ENCODE results near the gene CEP20. TPM values are rescaled to one million over a fixed set of nuclear protein-coding genes. Genes with fewer than 3 reads are reported as not detected.
"Not testable (repeated sequence)": the region's sequence is repeated elsewhere in the genome, so short reads cannot be mapped to it uniquely, and the experiment has no call there.

Gene CEP20
- total RNA-seq, 1 experiment from 2014 or later: 36.9 TPM

- H3K79me2 ChIP-seq (ENCODE audit: insufficient read depth, low read length): no peaks in the 10 kb centered on the region
These were observed 30.9 kb upstream of the CEP20 start for GRCh38 chr16:15919331-15919730.

GRCh38 chr16:15918314-15918713 lies 29.9 kb upstream of the CEP20 start:
- H2BK20ac ChIP-seq (ENCODE audit: low read depth, low read length, poor library complexity, severe bottlenecking); DNase-seq; H3K27me3 ChIP-seq (ENCODE audit: insufficient read depth, low read length); H3K4ac ChIP-seq (ENCODE audit: low read depth, low read length); H4K8ac ChIP-seq (replicated peaks; ENCODE audit: insufficient read length, low read depth, low read length); H3K23me2 ChIP-seq (ENCODE audit: insufficient read length, low read depth, low read length, poor library complexity, severe bottlenecking); H3T11ph ChIP-seq (ENCODE audit: low read length); H3K4me1 Mint-ChIP-seq; H3K23ac ChIP-seq (ENCODE audit: insufficient read length, low read depth, low read length); H3K56ac ChIP-seq (ENCODE audit: insufficient read length, low read depth, low read length); H4K20me1 ChIP-seq (ENCODE audit: control insufficient read depth, insufficient read depth, insufficient read length); H2AK5ac ChIP-seq (ENCODE audit: insufficient read length, low read length); H3K4me3 Mint-ChIP-seq; H3K79me2 ChIP-seq (ENCODE audit: insufficient read depth, low read length); H4K91ac ChIP-seq (ENCODE audit: insufficient read length, low read depth, low read length); H3K27ac ChIP-seq (ENCODE audit: insufficient read length, low read depth, low read length); H3K36me3 Mint-ChIP-seq (ENCODE audit: insufficient read depth in 1 of 3, low read depth in 3 of 3); H3K9me3 Mint-ChIP-seq; H3K79me1 ChIP-seq (ENCODE audit: insufficient read depth, low read depth, low read length, poor library complexity, severe bottlenecking); H3K4me1 ChIP-seq (ENCODE audit: insufficient read depth, low read length); H3K27me3 Mint-ChIP-seq (ENCODE audit: low read depth); H3K18ac ChIP-seq (ENCODE audit: insufficient read length, low read depth, low read length); H3K4me2 ChIP-seq (ENCODE audit: insufficient read depth, insufficient read length, low read length); H2BK120ac ChIP-seq (ENCODE audit: low read depth, low read length, poor library complexity, severe bottlenecking); H3K9me3 ChIP-seq (ENCODE audit: control insufficient read depth, low read depth, low read length); H2AFZ ChIP-seq (ENCODE audit: low read length); H3K9ac ChIP-seq (ENCODE audit: extremely low read depth, insufficient read length, low read length); H2BK15ac ChIP-seq (ENCODE audit: low read depth, low read length); H3K27ac Mint-ChIP-seq; H4K5ac ChIP-seq (ENCODE audit: insufficient read length, low read depth, low read length); H2BK12ac ChIP-seq (ENCODE audit: insufficient read length, low read depth, low read length); H2BK5ac ChIP-seq (ENCODE audit: insufficient read length, low read length); H3K14ac ChIP-seq (ENCODE audit: insufficient read depth, low read length): not testable (repeated sequence)
- whole genome bisulfite sequencing (ENCODE audit: extremely low coverage, insufficient read length, low lambda C conversion rate): no CpG with 5 or more reads among the region's 3 CpGs

More at GRCh38 chr16:15919331-15919730, 30.9 kb upstream of the CEP20 start:
- no peak overlapping the region for H2BK15ac ChIP-seq (ENCODE audit: low read depth, low read length)
- H3K4me3 Mint-ChIP-seq: no peak overlapping the region
- H3K23me2 ChIP-seq (ENCODE audit: insufficient read length, low read depth, low read length, poor library complexity, severe bottlenecking): no peaks in the 10 kb centered on the region
- DNase-seq: no peak
- no peak overlapping the region for H2BK120ac ChIP-seq (ENCODE audit: low read depth, low read length, poor library complexity, severe bottlenecking)
- peaks cover 0 to 4% of the 10 kb centered on the region in 2 experiments; a peak in 3 of 5 replicates for H3K9me3 Mint-ChIP-seq
- H3K18ac ChIP-seq (ENCODE audit: insufficient read length, low read depth, low read length): no peak overlapping the region
- H3K23ac ChIP-seq (ENCODE audit: insufficient read length, low read depth, low read length): no peak overlapping the region
- no peak overlapping the region for H3K56ac ChIP-seq (ENCODE audit: insufficient read length, low read depth, low read length)
- no peak overlapping the region for H2BK12ac ChIP-seq (ENCODE audit: insufficient read length, low read depth, low read length)
- H2AFZ ChIP-seq (ENCODE audit: low read length): no peak overlapping the region
- no peaks in the 10 kb centered on the region for H3K9me3 ChIP-seq (ENCODE audit: control insufficient read depth, low read depth, low read length)
- H3K4me1 ChIP-seq (ENCODE audit: insufficient read depth, low read length): no peaks in the 10 kb centered on the region
- no peaks in the 10 kb centered on the region for H3K27me3 ChIP-seq (ENCODE audit: insufficient read depth, low read length)
- no peak overlapping the region for H3T11ph ChIP-seq (ENCODE audit: low read length)
- no peak for TF ChIP-seq CTCF (conservative IDR thresholded peaks at IDR 0.05)
- whole genome bisulfite sequencing (ENCODE audit: extremely low coverage, insufficient read length, low lambda C conversion rate): no CpG with 5 or more reads among the region's 6 CpGs
- no peak overlapping the region for H4K91ac ChIP-seq (ENCODE audit: insufficient read length, low read depth, low read length)
- H4K8ac ChIP-seq (replicated peaks; ENCODE audit: insufficient read length, low read depth, low read length): no peak overlapping the region
- no peak overlapping the region for H3K14ac ChIP-seq (ENCODE audit: insufficient read depth, low read length)
- no peak overlapping the region for H3K4me2 ChIP-seq (ENCODE audit: insufficient read depth, insufficient read length, low read length)
- H4K20me1 ChIP-seq (ENCODE audit: control insufficient read depth, insufficient read depth, insufficient read length): no peaks in the 10 kb centered on the region
- no peaks in the 10 kb centered on the region for H3K4me1 Mint-ChIP-seq
- no peak overlapping the region for H3K4ac ChIP-seq (ENCODE audit: low read depth, low read length)
- H3K27me3 Mint-ChIP-seq (ENCODE audit: low read depth): no peaks in the 10 kb centered on the region
- no peak overlapping the region for H2BK20ac ChIP-seq (ENCODE audit: low read depth, low read length, poor library complexity, severe bottlenecking)
- H4K5ac ChIP-seq (ENCODE audit: insufficient read length, low read depth, low read length): no peak overlapping the region
- H2AK5ac ChIP-seq (ENCODE audit: insufficient read length, low read length): no peak overlapping the region
- H2BK5ac ChIP-seq (ENCODE audit: insufficient read length, low read length): no peak overlapping the region
- H3K79me1 ChIP-seq (ENCODE audit: insufficient read depth, low read depth, low read length, poor library complexity, severe bottlenecking): no peaks in the 10 kb centered on the region
- no peak overlapping the region for H3K9ac ChIP-seq (ENCODE audit: extremely low read depth, insufficient read length, low read length)
- H3K36me3 Mint-ChIP-seq (ENCODE audit: insufficient read depth in 1 of 3, low read depth in 3 of 3): no peaks in the 10 kb centered on the region
- no peak overlapping the region for H3K27ac ChIP-seq (ENCODE audit: insufficient read length, low read depth, low read length)
- no peak overlapping the region for H3K27ac Mint-ChIP-seq
